Mesenteric fat pad (tissue), 1 donor: Measurements from ENCODE around the gene BNC2. TPM values are rescaled to one million over a fixed set of nuclear protein-coding genes. Genes with fewer than 3 reads are reported as not detected.
"Not testable (repeated sequence)": the region's sequence is repeated elsewhere in the genome, so short reads cannot be mapped to it uniquely, and the experiment has no call there.

Experiments used
- DNase-seq: peaks from one replicate; pipeline ENCODE4 v3.0.0-alpha.2; 2020; ENCODE audit warnings: low spot score
- total RNA-seq: library from RNA; stranded (reverse); fragmentation: NEBNext Ultra II Directional; extraction: Animal tissue kit (Norgen Biotek cat#: 25700); gene quantifications from one replicate; pipeline ENCODE4 v1.2.1, GENCODE V29; 2021
- donor health status: DM: yes; HTN: yes; CAD: no.

The BNC2 gene
- total RNA-seq, 1 donor from 2014 or later, result 27.5 TPM

DNA sequence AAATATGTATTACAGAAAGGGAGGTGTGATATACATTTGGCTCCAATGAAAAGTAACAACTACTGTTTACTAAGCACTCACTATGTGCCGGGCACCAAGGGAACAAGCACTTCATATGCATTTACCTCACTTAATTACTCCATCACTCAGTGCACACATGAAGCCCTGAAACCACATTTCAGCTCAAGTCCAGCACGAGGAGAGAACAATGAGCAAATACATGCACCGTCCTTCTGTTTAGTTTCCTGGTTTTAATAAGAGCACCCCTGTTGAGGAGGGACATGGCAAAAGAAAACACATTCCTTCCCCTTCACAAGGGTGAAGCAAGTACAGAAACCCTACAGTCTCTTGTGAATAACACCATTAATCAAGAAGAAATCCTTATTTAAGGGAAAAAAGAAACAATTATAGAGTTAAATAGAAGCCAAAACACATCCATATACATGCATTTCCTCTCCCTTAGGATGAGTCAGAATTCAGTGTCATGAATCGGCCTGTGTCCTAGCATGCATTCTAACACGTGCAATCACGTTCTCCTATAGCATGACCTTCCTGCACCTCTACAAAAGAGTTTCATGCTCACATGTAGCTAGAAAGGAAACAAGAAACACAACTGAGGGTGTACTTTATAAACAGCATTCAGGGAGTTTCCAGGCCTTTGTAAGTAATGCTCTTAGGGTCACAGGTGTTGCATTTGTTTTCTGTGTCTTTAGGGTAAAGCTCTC is 411.6 kb downstream of the BNC2 start:
- DNase-seq, result no peak

GRCh38 chr9:16455842-16456241 is 414.6 kb downstream of the BNC2 start:
- DNase-seq, result no peak

GRCh38 chr9:16453390-16453789 is 417.1 kb downstream of the BNC2 start:
- no peak for DNase-seq

GRCh38 chr9:16450578-16450977 is 419.9 kb downstream of the BNC2 start:
- no peak for DNase-seq

DNA sequence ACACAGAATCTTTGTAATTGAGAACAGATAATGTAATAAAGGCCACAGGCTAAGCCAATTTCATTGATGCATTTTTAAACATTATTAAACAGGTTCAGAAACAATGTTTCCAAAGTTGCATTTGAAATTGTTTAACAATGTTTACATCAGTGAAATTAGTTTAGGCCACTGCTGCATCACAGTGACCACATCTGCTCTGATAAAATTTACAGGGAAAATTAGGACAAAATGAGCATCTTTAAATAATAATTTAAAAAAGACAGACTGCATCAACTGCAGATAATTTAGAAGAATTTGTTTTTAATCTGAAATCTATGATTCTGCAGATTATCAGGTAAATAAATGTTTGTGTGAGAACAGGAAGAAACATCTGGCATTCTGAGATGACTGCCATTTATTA is 420.4 kb downstream of the BNC2 start:
- no peak for DNase-seq

DNA sequence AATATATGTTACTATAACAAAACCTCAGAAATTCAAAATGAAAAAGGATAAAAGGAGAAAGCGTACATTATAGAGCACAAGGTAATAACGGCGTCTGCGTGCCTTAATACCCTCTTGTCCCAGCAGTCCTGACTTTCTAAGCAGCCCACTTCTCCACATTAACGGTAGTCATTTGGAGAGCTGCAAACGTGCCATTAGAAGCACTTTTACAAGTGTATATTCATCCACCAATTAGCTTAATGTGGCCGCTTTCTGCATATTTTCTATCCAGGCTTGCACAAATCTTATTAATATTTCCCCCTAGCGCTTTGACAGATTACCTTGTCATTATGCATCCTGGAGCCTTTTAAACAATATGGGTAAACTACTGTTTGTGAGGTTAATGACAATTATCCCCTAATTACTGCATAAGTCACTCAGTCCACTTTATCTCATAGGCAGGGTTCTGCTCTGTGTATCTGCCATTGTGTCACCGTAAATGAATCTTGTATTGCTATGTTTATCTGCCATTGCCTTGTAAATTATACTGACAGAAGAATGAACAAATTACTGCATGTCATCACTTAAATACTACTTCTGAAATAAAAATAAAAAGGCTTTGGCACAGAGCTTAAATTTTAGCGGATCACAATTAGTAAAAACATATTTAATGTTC is 421.3 kb downstream of the BNC2 start:
- DNase-seq, result no peak

DNA sequence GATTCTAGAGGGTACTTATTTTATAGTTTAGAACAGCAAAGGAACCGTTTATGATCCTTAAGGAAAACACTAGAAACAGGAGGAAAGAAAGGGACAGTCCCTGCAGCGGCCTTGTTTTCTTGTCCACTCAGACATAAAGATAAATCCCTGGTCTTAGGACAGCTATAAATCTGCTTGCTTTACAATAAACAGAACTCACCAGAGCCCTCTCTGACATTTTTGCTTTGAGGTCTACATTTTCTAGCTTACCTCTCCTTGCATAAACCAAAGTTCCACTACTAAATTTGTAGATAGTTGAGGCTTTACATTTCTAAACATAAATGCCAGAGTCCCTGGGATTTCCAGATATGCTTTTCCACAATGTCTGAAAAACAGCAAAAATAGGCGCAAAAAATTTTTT is 422.5 kb downstream of the BNC2 start:
- no peak for DNase-seq

DNA sequence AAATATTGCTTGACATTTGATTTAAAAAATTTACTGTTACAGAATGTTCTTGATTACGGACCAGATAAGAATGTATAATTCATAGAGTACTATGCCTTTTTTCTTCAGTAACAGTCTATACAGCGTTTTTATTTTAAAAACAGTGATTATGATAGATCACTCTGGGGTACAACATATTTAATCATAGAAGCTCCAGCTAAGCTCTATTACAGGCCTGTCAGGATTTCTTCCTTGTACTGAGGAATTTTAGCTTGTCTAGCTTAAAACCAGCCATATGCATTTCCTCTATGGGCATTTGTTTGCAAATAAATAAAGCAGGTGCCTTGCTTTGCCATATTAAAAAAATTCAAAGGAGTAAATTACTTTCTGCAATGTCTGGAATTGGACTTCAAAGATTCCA is 423.8 kb downstream of the BNC2 start:
- DNase-seq, result no peak

DNA sequence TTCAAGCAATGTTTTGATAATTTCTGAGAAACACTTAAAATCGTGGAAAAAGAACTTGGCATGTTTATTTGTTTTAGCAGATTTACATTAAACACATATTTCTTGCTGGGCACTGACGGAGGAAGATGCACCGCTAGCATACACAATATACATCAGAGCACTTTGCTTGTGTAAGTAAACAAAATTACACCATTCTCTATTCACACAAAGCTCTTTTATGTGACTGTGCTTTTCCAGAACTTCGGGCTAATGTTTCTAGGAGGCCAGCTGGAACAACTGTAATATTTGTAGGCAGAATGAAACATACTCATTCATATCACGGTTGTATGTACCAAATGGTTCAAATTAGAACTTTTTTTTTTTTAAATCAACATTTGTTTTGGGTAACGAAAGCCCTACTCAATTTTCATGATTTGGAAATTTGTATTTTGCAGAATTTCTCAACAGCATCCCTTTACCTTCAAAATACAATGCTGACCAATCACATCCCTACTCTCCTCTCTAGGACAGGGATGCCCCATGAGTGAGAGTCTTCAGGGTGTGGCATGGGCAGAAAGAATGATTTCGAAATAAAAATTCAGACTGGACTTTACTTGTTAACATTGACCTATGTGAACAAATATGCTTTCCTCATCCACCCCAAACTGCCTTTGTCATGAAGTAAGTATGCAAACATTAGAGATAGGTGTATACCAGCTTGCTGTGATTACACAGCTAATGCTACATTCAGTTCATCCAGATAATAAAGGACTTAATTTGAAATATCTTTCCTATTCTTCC is 425.1 kb downstream of the BNC2 start:
- DNase-seq, result no peak

GRCh38 chr9:16442622-16443021 is 427.8 kb downstream of the BNC2 start:
- no peak for DNase-seq

- no peak for DNase-seq
These were observed 428.7 kb downstream of the BNC2 start for GRCh38 chr9:16441791-16442190.

- DNase-seq, result not testable (repeated sequence)
These were observed 431.6 kb downstream of the BNC2 start for GRCh38 chr9:16438831-16439230.

DNA sequence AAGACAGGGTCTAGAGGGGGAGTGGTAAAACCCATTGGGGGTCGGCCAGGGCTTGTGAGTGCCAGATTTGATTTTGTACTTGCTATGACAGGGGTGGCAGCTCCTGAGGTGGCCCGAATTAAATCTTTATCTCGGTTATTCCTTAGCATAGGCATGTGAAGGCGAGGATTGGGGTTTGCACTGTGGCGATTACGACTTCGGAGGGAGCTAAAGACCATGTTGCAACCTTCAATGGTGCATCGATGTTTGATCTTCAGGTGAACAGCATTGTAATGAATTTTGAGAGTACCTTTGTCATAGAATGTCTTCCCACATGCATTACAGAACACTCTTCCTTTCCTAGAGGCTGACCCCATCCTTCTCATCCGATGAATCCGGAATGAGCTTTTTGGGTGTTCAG is 433.9 kb downstream of the BNC2 start:
- no peak for DNase-seq

- no peak for DNase-seq
These were observed 435.9 kb downstream of the BNC2 start for GRCh38 chr9:16434526-16434925.

DNA sequence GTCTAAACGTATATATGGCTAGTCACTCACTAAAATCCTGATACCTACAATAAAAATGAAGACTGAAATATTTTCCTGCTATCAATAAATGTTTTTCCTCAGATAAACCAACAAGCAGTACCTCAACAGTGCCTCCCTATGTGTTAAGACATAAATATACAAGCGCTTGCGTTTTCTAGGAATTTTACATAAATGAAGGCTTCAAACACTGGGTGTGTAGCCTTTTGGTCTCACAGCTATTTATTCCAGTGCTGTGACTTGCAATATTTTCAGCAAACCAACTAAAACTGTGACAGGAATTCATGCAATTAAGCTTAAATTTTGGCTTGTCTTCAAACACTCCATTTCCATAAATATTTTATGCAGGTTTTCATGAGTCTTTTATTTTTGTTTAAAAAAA is 437.0 kb downstream of the BNC2 start:
- no peak for DNase-seq

GRCh38 chr9:16431666-16432392 is 438.6 kb downstream of the BNC2 start:
- DNase-seq, result no peak

DNA sequence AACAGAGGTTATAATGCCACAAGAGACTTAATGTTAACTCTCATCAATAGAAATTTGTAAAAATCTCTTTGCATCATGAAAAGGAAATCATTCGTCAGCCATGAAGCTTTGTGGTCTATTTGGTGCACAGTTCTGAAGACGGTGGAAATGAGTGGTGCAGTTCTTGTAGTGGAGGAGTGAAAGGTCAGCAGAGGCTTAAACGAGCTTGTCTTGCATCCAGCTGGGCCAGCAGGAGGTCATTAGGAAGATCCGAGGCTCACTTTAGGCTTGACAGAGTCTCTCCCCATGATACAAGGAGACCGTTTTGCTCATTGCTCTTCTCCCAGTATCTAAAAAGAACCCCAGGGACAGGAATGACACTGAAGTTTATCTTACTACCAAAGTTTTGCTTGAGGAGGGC is 440.8 kb downstream of the BNC2 start:
- DNase-seq, result no peak

DNA sequence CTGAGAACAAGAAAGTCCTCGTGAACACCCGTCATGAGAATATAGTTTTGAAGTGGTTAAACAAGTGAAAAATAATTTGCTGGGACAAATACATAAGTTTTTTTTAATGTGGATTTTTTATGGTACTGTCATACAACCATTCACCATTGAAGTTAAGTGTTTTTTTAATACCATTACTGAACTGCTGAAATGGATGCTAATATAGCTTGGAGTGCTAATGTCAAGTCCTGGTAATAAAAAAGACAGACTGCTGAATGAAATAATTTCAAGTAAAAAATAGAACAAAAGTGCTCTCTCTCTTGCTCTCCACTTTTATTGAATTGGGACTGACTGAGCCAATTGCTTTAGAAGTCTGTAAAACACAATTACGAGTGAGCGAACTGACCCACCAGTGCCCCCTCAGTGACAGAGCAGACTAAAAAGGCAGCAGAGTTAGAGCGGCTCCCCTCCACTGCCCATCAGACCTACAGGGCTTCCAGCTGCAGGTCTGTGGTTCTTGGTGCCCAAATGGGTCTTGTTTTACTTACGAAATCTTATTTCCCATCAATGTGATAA is 442.5 kb downstream of the BNC2 start:
- DNase-seq, result no peak

DNA sequence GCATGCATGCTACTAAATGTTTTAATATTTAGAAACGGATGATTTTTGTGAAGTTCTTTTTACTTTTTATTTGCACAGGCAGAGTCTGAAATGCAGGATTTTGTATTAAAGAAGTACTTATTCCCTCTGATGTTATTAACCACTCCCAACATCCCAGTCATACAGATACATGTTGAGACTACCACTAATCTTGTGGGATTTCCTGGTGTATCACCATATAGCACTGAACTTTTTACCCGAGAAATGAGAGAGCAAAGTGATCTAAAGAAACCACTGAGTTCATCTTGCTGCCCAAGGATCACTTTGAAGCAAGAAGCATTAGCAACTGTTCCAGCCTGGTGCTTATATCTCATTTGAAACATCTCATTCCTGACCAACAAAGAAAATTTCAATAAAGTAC is 443.8 kb downstream of the BNC2 start:
- no peak for DNase-seq

- no peak for DNase-seq
These were observed 444.8 kb downstream of the BNC2 start for GRCh38 chr9:16425562-16426231.

DNA sequence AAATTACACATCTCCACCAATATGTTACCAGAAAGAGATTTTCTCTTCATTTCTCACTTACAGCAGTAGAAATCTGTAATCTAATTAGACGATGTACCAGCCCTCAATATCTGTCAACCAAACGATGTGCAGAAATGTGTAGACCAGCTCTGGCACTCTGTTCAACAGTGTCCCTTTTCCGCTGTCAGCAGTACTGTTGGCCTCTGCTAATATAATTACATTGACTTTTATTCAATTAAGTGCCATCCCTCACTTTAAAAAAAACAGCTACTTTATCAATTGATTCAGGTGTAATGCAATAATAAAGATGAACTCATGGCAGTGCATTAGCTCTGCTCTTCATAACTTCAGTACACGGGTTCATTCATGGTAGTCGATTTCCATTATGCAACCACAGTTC is 448.4 kb downstream of the BNC2 start:
- no peak for DNase-seq
